ENCODE data around the gene NAB2.
"Not testable (repeated sequence)": the region's sequence is repeated elsewhere in the genome, so short reads cannot be mapped to it uniquely, and the experiment has no call there.

The NAB2 gene, protein sequence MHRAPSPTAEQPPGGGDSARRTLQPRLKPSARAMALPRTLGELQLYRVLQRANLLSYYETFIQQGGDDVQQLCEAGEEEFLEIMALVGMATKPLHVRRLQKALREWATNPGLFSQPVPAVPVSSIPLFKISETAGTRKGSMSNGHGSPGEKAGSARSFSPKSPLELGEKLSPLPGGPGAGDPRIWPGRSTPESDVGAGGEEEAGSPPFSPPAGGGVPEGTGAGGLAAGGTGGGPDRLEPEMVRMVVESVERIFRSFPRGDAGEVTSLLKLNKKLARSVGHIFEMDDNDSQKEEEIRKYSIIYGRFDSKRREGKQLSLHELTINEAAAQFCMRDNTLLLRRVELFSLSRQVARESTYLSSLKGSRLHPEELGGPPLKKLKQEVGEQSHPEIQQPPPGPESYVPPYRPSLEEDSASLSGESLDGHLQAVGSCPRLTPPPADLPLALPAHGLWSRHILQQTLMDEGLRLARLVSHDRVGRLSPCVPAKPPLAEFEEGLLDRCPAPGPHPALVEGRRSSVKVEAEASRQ

GRCh38 chr12:57088354-57089270, at the start of gene NAB2:
Gene NAB2 (plus strand): TSS chr12:57089114. CDS start chr12:57089272, 158 bp downstream.
- DNase-seq: peak; percentile 91

DNA sequence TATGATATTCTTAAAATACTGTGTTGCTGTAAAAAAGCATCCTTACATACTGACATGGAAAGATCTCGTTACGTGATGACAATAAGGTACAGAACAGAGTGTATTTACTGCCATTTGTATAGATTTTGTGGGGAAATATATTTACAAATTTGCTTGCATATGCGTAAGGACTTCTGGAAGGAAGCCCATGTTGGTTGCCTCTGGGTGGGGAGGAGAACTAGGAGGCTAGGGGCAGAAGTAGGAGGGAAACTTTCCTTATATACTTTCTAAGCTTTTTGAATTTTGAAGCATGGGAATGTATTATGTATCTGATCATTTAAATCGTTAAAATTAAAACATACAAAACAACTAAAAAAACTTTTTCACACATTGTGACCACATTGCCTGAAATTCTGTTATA, 48.7 kb upstream of the NAB2 start:
- DNase-seq: no peak

DNA sequence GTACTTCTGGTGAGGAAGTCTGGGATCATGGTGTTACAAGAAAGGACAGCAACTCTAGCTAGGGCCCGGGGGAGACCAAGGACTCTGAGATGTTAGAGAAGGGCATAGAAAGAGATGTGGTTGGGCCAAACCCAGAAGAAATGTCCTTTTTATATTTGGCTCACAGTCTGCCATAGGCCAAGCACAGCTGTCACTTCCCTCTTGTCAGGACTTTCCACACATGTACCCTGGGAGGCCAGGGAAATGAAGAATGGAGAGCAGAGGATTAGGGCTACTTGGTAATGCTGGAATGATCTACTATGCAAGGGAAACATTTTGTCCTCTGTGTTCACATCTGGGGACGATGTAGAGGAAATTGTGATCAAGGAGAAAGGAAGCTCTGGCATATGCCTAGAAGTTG, 48.2 kb upstream of the NAB2 start:
- no peak for DNase-seq

DNA sequence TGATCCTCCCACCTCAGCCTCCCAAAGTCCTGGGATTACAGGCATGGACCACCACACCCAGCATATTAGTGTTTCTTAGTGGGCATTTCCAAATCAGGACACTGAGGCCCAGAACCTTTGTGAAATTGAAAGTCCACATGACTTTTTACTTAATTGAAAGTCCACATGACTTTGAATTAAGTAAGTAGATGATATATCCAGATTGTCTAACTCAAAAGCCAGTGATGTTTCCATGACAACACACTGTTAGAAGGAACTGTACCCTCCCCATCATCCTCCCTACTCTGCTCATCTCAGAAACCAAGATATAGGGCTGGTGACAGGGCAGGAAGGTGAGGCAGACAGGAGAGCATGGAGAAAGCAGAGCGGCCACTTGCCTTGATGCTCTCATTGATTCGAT, 46.2 kb upstream of the NAB2 start:
- DNase-seq: no peak

DNA sequence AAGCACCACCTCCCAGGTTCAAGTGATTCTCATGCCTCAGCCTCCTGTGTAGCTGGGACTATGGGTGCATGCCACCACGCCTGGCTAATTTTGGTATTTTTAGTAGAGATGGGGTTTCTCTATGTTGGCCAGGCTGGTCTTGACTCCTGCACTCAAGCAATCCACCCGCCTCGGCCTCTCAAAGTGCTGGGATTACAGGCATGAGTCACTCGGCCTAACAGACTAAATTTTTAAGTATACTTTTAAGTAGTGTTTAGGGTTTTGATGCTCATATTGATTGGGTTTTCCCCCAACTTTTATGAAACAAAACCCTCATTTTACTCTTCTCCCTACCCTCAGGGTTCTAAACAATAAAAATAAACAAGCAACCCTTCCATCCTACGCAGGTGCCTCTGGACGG, 44.4 kb upstream of the NAB2 start:
- DNase-seq: no peak

GRCh38 chr12:57044889-57045288, 44.0 kb upstream of the NAB2 start:
- DNase-seq: no peak

DNA sequence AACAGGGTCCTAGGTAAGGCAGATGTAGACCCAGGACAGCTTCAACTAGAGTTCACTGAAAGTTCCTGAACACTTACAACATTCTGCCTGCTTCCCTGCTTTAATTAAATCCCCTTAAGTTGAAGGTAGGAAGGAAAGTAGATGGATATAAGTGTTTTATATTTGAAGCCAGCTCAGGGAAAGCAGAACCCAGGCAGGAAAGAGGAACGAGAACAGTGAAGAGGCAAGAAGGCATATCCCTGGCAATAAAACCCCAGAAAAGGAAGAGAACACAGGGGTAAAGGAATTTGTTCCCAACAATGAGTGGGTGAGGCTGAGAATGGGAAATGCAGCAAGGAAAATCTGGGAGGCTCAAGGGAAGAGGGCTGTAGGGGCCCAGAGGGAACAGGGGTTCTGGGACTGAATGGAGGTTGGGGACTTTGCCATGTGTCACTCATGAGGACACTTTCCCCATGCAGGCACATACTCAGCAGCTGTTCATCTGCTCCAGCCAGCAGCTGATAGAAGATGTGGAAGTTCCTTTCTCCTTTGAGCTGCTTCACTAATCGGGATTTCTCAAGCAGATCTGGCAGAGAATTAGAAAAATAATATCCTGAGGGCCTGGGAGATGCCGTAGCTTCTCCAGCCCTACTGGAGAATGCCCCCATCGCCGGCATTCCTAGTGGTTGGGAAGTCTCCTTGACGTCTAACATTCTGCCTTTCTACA, 42.7 kb upstream of the NAB2 start:
- DNase-seq: no peak

DNA sequence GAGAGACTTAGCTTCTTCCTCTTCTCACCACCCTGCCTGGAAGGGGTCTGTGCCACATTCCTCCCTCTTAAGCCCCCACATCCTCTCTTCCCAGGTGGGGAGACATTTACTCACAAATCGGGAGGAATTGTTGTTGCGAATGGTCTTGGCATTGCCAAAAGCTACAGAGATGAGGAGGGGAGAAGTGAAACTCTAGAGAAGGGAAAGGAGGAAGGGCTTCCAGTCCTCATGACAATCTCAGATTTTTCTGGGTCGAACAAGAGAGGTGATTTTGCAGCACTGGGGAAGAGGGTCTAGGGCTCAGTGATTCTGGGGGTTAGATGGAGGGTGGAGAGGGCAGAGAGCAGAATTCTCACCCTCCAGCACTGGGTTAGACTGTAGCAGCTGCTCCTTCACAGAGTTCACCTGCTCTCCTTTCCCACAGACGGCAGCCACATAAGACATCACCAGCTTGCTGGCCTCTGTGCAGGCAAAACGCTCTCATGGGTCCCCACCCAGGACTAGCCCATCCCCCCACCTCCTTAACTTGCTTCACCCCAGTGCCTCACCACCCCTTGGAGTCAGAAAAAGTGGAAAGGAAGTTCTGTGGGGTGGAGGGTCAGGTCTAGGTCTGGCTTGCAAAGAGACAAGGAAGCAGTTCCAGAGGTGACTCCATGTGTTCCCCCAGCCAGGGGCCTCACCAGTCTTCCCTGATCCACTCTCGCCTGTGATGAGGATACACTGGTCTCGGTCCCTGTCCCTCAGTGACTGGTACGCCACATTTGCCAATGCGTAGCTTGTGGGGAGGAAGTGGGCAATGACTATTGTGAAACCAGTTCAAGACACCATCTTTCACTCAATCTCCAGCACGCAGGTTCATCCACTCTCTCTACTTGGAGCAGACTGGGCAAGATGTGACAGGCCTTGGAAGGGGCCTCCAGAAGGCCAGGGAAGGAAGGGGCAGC, 41.7 kb upstream of the NAB2 start:
- DNase-seq: no peak

- no peak for DNase-seq
These were observed 40.9 kb upstream of the NAB2 start for GRCh38 chr12:57047981-57048380.

GRCh38 chr12:57048423-57049118, 40.3 kb upstream of the NAB2 start:
- no peak for DNase-seq

DNA sequence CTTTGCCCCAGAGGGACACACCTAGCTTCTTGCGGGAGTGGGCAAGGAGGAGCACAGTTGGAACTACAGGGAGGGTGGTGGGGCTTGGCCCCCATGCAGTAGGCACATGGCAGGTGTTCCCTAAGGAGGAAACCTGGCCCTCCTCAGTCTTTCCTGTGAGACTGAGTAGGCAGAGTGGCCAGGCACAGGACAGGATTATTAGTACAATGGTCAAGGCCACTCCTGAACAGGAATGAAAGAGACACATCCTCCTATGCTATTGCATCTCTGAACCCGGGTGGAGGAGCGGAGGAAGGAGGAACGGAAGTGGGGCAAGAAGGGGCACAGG, 39.8 kb upstream of the NAB2 start:
- DNase-seq: no peak

DNA sequence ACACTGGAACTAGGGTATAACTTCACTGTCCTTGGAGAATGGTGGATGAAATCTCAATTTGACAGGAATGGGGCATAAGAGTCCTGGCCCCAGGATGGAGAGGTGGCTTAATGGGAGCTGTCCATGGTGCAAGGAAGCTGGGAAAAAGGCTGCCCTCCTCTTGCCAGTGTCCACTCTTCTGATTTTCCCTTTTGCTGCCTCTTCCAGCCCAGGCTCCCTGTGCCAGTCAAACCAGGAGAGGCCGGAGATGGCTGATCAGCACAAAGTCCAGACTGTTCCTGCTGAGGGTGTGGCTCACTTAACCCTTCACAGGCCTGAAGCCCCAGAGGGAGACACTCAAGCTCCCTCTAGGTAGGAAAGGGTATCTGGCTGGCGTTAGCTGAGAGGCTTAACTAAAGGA, 39.0 kb upstream of the NAB2 start, which contains the start of gene MYO1A:
Gene MYO1A (minus strand): TSS at position 240 of the 400 bp plus-strand sequence. CDS start 1,806 bp downstream, outside the sequence.
- DNase-seq: peak; percentile 15

GRCh38 chr12:57051011-57051410, 37.9 kb upstream of the NAB2 start:
- no peak for DNase-seq

GRCh38 chr12:57053146-57053545, 35.8 kb upstream of the NAB2 start:
- not testable (repeated sequence) for DNase-seq

GRCh38 chr12:57053901-57054300, 35.0 kb upstream of the NAB2 start:
- not testable (repeated sequence) for DNase-seq

- DNase-seq: no peak
These were observed 33.1 kb upstream of the NAB2 start for GRCh38 chr12:57055824-57056223.

DNA sequence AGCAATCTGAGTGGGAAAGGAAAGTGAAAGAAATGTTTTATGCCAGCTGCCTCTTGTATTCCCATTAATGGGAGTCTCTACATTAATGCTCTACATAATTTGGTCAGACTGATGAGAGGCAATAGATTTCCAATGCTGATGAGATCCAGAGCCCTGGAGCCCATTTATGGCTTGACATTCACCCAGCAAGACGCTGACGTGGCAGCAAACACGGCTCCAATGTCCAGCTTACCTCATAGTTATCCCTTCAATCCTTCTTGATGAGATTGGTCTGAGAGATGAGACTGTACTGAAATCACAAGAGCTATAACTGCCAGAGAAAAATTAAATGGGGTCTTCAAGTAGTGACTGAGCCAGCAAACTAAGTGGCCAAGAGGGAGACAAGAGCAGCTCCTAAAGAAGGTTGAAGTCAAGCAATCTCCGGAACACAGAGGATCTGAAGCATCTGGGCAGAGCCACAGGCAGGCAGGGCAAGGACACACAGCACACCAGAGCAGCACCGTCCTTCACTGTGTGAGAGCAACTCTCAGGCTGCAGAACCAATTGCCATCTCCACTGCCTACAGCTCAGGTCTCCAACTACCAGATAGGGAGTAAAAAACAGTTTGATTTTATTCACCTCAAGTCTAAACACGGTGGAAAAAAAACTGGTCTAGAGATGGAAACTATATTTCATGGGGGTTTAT, 31.7 kb upstream of the NAB2 start:
- no peak for DNase-seq

- no peak for DNase-seq
These were observed 30.5 kb upstream of the NAB2 start for GRCh38 chr12:57058454-57058853.

- DNase-seq: no peak
These were observed 24.8 kb upstream of the NAB2 start for GRCh38 chr12:57063991-57064685.

DNA sequence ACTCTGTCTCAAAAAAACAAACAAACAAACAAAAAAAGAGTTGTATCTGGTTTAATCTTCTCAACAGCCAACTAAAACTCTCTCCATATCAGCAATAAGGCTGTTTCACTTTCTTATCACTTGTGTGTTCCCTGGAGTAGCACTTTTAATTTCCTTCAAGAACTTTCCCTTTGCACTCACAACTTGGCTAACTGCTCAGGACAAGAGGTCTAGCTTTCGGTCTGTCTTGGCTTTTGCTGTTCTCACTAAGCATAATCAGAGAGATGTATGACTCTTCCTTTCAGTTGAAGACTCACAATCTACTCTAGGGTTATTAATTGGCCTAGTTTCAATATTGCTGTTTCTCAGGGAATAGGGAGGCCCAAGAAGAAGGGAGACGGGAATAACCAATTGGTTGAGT, 22.7 kb upstream of the NAB2 start:
- no peak for DNase-seq

Data from T1000 (cell line).